Measurements from ENCODE around the gene VANGL2.

VANGL2 gene

DNA sequence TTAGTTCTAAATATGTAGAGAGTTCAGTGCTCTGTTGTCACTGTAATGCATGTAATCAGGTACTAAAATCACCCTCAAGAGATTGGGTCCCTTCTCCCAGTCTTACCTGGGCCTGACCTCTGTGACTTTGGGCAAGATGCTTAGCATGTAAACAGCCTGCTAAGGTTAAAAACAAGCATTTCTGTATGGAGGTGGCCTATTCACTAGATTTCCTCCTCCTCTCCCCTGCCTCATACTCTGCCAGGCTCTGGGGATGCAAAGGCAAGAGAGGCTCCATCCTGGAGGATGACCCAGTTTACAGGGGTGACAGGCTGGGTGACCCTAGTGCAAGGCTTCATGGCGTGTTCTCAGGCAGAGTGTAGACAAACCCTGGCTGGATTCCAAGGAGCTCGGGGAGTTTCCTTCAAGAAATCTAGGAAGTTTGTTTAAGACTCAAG is 28.8 kb downstream of the VANGL2 start:
- DNase-seq, result no peak

GRCh38 chr1:160429702-160430535 is 29.6 kb downstream of the VANGL2 start:
- peak; percentile 91 for DNase-seq

- DNase-seq, result no peak
These were observed 30.6 kb downstream of the VANGL2 start for GRCh38 chr1:160431006-160431405.

- DNase-seq, result peak; percentile 15
These were observed 31.2 kb downstream of the VANGL2 start for GRCh38 chr1:160431571-160431970.

- DNase-seq, result peak; percentile 94
These were observed 32.0 kb downstream of the VANGL2 start for GRCh38 chr1:160432371-160432786.

GRCh38 chr1:160436966-160437365 is 36.6 kb downstream of the VANGL2 start:
- no peak for DNase-seq

- peak; percentile 60 for DNase-seq
These were observed 37.3 kb downstream of the VANGL2 start for GRCh38 chr1:160437432-160438316.

- DNase-seq, result no peak
These were observed 38.1 kb downstream of the VANGL2 start for GRCh38 chr1:160438317-160438918.

- DNase-seq, result no peak
These were observed 38.6 kb downstream of the VANGL2 start for GRCh38 chr1:160438935-160439334.

DNA sequence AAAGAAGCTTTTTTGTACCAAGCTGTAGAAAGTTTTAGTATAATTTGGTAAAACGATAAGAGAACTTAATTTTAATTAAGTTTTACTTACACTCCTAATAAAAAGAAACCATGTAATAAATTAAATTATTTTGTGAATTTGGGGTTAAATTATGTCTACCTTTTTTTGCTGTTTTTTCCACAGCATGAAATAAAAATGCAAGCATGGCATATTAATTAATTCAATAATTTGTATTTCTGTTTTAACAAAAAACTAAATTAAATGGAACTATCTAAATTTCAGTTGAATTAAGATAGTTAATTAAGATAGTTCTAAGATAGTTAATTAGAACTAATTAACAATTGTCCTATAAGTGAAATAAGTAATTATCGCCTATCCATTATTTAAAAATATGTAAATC is 39.4 kb downstream of the VANGL2 start:
- no peak for DNase-seq

DNA sequence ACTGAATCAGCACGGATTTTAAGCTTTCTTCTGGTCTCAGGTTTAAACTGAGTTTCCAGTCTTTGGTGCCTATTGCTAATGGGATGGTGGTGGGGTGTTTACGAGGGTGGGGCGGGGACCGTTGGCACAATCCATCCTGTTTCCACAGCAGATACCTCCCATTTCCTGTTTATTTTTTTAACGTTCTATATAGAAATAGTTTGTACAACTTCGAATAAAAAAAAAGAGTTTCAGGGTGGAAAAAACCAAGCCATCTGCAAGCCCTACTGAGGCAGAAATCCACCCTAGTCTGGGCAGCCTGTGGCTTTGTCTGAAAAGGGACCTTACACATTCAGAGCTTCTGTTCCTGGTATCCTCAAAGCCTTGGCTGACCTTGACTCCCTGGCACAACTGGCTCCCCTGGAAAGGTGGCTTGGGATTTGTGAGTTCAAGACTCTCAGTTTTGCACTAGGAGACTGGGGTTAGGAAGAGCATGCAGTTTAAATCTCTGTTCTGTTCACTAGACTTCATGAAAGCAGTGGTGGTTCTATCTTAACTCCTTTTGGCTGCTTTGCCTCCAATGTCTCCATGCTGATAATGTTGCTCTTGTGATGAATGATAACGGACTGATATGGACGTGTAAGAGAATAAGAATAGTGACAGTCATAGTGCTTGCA is 46.7 kb downstream of the VANGL2 start:
- no peak for DNase-seq

- DNase-seq, result no peak
These were observed 49.1 kb downstream of the VANGL2 start for GRCh38 chr1:160449494-160449893.

- no peak for DNase-seq
These were observed 50.9 kb downstream of the VANGL2 start for GRCh38 chr1:160451119-160451858.

DNA sequence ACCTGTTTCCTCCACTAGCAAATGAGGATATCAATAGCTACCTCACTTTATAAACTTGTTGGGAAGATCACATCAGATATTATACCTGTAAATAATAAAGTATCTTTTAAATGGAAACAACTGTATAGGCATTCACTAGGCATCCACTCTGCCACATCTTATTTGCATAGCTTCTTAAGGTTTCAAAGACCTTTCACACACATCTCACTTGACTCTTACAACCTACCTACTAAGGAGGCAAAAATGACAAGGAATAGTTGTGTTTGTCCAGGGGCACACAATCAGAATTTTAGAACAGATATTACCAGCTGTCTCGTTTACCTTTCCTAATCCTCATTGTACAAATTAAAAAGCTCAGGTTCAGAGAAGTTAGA is 51.5 kb downstream of the VANGL2 start:
- no peak for DNase-seq

DNA sequence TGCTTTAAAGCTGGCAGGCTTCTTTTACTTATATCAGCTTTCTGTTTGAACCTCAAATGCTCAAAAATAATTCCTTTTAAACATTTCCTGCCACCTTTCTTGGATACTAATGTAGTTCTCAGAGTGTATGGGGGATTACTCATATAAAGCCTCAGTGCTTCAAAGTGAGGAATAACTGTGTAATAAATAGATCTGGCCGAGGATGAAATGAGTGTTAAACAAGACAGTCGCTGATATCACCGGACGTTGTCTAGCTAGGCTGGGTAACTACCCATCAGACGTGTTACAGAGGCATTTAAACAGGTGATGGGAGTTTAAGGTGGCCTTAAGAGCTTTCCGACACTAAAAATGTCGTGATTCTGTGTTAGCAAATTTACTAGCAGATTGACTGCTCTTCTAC is 53.1 kb downstream of the VANGL2 start:
- DNase-seq, result no peak

DNA sequence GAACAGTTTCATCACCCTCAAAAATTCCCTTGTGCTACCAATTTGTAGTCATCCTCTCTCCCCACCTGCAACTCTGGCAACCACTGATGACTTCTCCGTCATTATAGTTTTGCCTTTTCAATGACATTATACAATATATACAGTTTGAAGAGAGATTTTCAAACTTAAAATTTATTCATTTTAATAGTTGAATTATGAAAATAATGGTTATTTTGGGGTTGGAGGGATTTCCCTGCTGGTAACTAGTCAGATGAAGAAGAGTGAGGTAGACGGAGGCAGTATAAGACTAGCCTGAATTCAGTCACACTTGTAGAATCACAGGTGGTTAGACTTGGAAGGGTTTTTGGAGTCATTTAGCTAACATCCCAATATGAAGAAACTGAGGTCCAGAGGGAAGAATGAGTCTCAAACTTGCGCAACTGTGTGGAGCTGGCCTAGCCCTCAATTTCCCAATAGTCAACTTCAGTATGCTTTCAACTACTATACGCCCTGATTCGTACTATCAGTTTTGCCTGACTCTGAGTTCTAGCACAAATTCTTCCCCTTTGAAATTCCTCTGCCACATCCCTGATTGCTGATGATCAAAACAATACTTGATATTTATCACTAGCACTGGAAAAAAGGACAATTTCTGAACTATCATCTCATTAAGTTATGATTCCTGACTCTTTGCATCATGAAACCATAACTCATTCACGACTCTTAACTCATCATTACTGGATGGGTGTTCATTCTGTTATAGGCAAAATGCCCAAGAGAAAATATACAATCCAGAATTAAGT is 54.2 kb downstream of the VANGL2 start:
- peak; percentile 51 for DNase-seq

GRCh38 chr1:160455153-160455517 is 54.8 kb downstream of the VANGL2 start:
- no peak for DNase-seq

DNA sequence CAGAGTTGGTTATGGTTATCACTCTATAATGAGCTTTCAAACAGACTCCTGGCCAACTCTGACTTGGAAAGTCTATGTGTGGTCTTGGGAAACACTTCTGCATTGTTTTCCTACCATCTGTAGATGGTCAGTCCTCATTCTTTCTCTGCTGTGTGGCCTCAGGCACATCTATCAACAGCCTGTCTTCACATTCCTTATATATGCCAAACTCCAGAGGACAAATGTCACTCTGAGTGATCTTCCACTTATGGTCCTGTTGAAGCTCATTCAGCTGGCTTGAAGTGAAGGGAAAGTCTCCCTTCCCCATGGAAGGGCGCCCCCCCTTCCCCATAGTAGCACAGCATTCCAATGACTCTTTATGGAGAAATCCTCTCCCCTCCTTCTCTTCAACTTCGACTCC is 58.7 kb downstream of the VANGL2 start:
- no peak for DNase-seq

GRCh38 chr1:160459687-160460086 is 59.3 kb downstream of the VANGL2 start:
- DNase-seq, result no peak

GRCh38 chr1:160460214-160460642 is 59.9 kb downstream of the VANGL2 start:
- DNase-seq, result no peak

DNA sequence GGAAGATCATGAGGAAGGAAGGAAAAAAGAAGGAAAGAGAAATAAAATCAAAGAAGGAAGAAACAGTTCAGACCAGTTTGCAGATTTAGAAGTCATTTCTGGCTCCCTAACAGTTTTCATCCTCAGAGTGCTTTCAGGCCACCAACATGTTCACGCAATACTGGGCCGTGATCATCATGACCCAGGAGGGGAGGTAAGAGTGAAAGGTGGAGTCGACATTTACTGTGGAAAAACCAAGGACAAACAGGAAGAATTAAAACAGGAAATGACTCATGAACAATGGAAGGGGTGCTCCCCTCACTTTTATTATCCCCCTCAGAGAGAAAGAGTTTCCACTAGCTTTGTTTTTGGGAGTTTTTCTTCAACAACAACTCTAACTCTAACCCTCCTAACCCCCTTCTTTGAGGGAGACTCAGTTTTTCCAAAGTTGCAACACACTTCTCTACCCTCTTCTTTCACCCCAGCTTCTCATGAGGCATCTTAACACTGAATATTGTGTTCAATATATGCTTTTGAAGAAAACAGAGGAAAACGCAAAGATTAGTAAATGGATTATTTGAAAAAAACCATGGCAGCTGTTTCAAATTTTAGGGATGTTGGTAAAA is 60.4 kb downstream of the VANGL2 start:
- no peak for DNase-seq
